Endothelial cell of umbilical vein (primary cell): Measurements from ENCODE around the gene PRKACG. TPM values are rescaled to one million over a fixed set of nuclear protein-coding genes. Genes with fewer than 3 reads are reported as not detected.

Experiments used
- Bru-seq: library from RNA; stranded (reverse); fragments of 400-500 nt; gene quantifications from one replicate; lab custom pipeline; 2021; lab: Mats Ljungman, UMichigan
- BruChase-seq, 2 experiments: library from RNA; stranded (reverse); fragments of 400-500 nt; gene quantifications; one replicate each; lab custom pipeline; 2021; lab: Mats Ljungman, UMichigan
- BruUV-seq: library from RNA; stranded (reverse); fragments of 400-500 nt; replicated peaks from 2 replicates; lab custom pipeline; 2021; lab: Mats Ljungman, UMichigan
- CTCF ChIA-PET: fragments of 300-600, 350-600 bp; sonication (Branson Sonifier 250); formaldehyde crosslinking; loops from one replicate; lab custom pipeline; 2021; ENCODE audit warnings: antibody characterized with exemption, inconsistent platforms; lab: Charles Lee
- POLR2A ChIA-PET: fragments of 300-600, 350-600 bp; sonication (Branson Sonifier 250); formaldehyde crosslinking; loops from one replicate; lab custom pipeline; 2021; ENCODE audit warnings: antibody characterized with exemption, inconsistent platforms; lab: Charles Lee
- DNase-seq: peaks from one replicate; pipeline ENCODE4 v3.0.0-alpha.2; 2011; ENCODE audit warnings: low read depth, low spot score
- FAIRE-seq: peaks from 2 replicates; lab custom pipeline; 2011; peaks lifted over from hg19 to GRCh38; lab: Jason Lieb, UNC
- H2AFZ ChIP-seq: 2 replicates; pipeline ENCODE4 v1.6.0; 2012; ENCODE audit warnings: low read depth, low read length, control low read depth, inconsistent platforms
- H3K27ac ChIP-seq: 2 replicates; pipeline ENCODE4 v1.5.1; 2011; ENCODE audit warnings: low read depth, mild to moderate bottlenecking, control low read depth, low read length, moderate library complexity; ENCODE audit not compliant: insufficient read depth
- H3K27me3 ChIP-seq, 2 experiments: 2 replicates each; pipeline versions ENCODE4 v1.6.0 to v1.6.1; 2011; ENCODE audit warnings: low read length in 2 of 2, mixed read lengths in 1 of 2; ENCODE audit not compliant: control insufficient read depth in 2 of 2, insufficient read depth in 2 of 2
- H3K36me3 ChIP-seq, 2 experiments: 2 replicates in 1 of 2; 3 replicates in 1 of 2; pipeline ENCODE4 v1.5.1; 2011; ENCODE audit warnings: low read length in 2 of 2, mild to moderate bottlenecking in 1 of 2, moderate library complexity in 1 of 2; ENCODE audit not compliant: control insufficient read depth in 2 of 2, insufficient read depth in 2 of 2; ENCODE audit errors: extremely low read depth in 1 of 2
- H3K4me1 ChIP-seq: 3 replicates; pipeline ENCODE4 v1.5.1; 2011; ENCODE audit warnings: mild to moderate bottlenecking, low read length; ENCODE audit not compliant: control insufficient read depth, insufficient read depth; ENCODE audit errors: extremely low read depth
- H3K4me2 ChIP-seq: 2 replicates; pipeline ENCODE4 v1.6.1; 2011; ENCODE audit warnings: low read length, control low read depth, mixed read lengths; ENCODE audit not compliant: insufficient read depth
- H3K4me3 ChIP-seq, 3 experiments: fragments of 200-600 bp in 1 of 3; sonication (generic), shearing (Covaris generic) in 1 of 3; replicated peaks in 1 of 3; 2 replicates each; pipeline ENCODE4 v1.5.1; 2011 to 2016; ENCODE audit warnings: control low read depth in 3 of 3, low read length in 3 of 3, mild to moderate bottlenecking in 2 of 3, inconsistent platforms in 1 of 3, low read depth in 1 of 3, moderate library complexity in 1 of 3; ENCODE audit not compliant: insufficient read depth in 1 of 3
- H3K79me2 ChIP-seq: 2 replicates; pipeline ENCODE4 v1.6.0; 2012; ENCODE audit warnings: low read length, inconsistent platforms; ENCODE audit not compliant: control insufficient read depth, insufficient read depth
- H3K9ac ChIP-seq: replicated peaks from 2 replicates; pipeline ENCODE3; 2011; ENCODE audit warnings: low read length, control low read depth; ENCODE audit not compliant: insufficient read depth; ENCODE audit errors: extremely low read depth
- H3K9me1 ChIP-seq: replicated peaks from 3 replicates; pipeline ENCODE4 v1.6.0; 2011; ENCODE audit warnings: mild to moderate bottlenecking, low read length; ENCODE audit not compliant: control insufficient read depth, insufficient read depth; ENCODE audit errors: extremely low read depth
- H3K9me3 ChIP-seq: replicated peaks from 2 replicates; pipeline ENCODE4 v1.5.1; 2012; ENCODE audit warnings: low read length, inconsistent platforms; ENCODE audit not compliant: control insufficient read depth, insufficient read depth
- H4K20me1 ChIP-seq: replicated peaks from 2 replicates; pipeline ENCODE3; 2011; ENCODE audit warnings: mild to moderate bottlenecking, low read length; ENCODE audit not compliant: control insufficient read depth, insufficient read depth; ENCODE audit errors: extremely low read depth
- CTCF ChIP-seq, 2 donors: IDR thresholded peaks; 1 replicate in 1 of 2; 2 replicates in 1 of 2; pipeline ENCODE4 v1.5.1; 2011; ENCODE audit warnings: low read length in 2 of 2, mild to moderate bottlenecking in 2 of 2, moderate library complexity in 2 of 2, control low read depth in 1 of 2, inconsistent platforms in 1 of 2, low read depth in 1 of 2; ENCODE audit not compliant: insufficient read depth in 1 of 2; ENCODE audit errors: extremely low read depth in 1 of 2
- EZH2 ChIP-seq: IDR thresholded peaks from 2 replicates; pipeline ENCODE4 v1.6.1; 2012; ENCODE audit warnings: borderline replicate concordance, low read depth, mild to moderate bottlenecking, moderate library complexity, low read length, inconsistent platforms; ENCODE audit not compliant: severe bottlenecking
- FOS ChIP-seq: IDR thresholded peaks from 2 replicates; pipeline ENCODE4 v1.6.1; 2011; ENCODE audit warnings: mild to moderate bottlenecking, low read length, moderate library complexity, borderline replicate concordance; ENCODE audit not compliant: insufficient read depth
- GATA2 ChIP-seq: IDR thresholded peaks from 2 replicates; pipeline ENCODE4 v1.7.0; 2011; ENCODE audit warnings: low read depth, mild to moderate bottlenecking, moderate library complexity, mixed read lengths, low read length; ENCODE audit not compliant: insufficient read length, insufficient read depth
- JUN ChIP-seq: IDR thresholded peaks from 2 replicates; pipeline ENCODE4 v1.6.1; 2011; ENCODE audit warnings: borderline replicate concordance, low read depth; ENCODE audit not compliant: insufficient read length, insufficient read depth
- MAX ChIP-seq: IDR thresholded peaks from 2 replicates; pipeline ENCODE4 v1.6.1; 2011; ENCODE audit not compliant: insufficient read depth, insufficient read length
- MYC ChIP-seq: IDR thresholded peaks from one replicate; pipeline ENCODE4 v1.6.1; 2011; ENCODE audit warnings: mild to moderate bottlenecking, low read depth, low read length
- POLR2A ChIP-seq: IDR thresholded peaks from 2 replicates; pipeline ENCODE4 v1.6.1; 2012; ENCODE audit warnings: low read depth, mild to moderate bottlenecking, control low read depth, low read length
- POLR2AphosphoS5 ChIP-seq: IDR thresholded peaks from 2 replicates; pipeline ENCODE4 v1.6.1; 2012; ENCODE audit warnings: low read depth, mild to moderate bottlenecking, control low read depth, low read length, moderate library complexity; ENCODE audit not compliant: insufficient read depth
- dilution Hi-C: fragments of 300-500 bp; cut with MboI; formaldehyde crosslinking; loops from one replicate; pipeline ENCODE4 v1.15.0; 2019; ENCODE audit warnings: low sequenced_read_pairs; ENCODE audit not compliant: extremely low pct_ligation_motif_present
- intact Hi-C: fragments of 100-400 bp; cut with micrococcal nuclease; formaldehyde crosslinking; loops from one replicate; pipeline ENCODE4 v1.10.0; 2022
- long read RNA-seq: library from polyadenylated mRNA; stranded (forward); transcript quantifications from one replicate; pipeline ENCODE4 v2.0.0, GENCODE V29; 2021
- polyA minus RNA-seq, 3 experiments: library from RNA; depleted of rRNA, polyadenylated mRNA; stranded (reverse); fragments of >200 nt; gene quantifications; 1 replicate in 1 of 3; 2 replicates in 2 of 3; pipeline ENCODE4 v1.2.3, GENCODE V29; 2011
- polyA plus RNA-seq, 4 experiments: library from polyadenylated mRNA; depleted of rRNA in 3 of 4; stranded (reverse) in 3 of 4; unstranded in 1 of 4; fragments of >200 nt; gene quantifications; 2 replicates each; pipeline versions ENCODE4 v1.2.1 to v1.2.3, GENCODE V29; 2011 to 2012; ENCODE audit warnings: missing spikeins in 1 of 4
- total RNA-seq: library from RNA; stranded (reverse); gene quantifications from 2 replicates; pipeline ENCODE4 v1.2.3, GENCODE V29; 2021

The PRKACG gene
- total RNA-seq (not detected in 2 replicates), polyA plus RNA-seq (not detected in 2 replicates), polyA minus RNA-seq (not detected in 2 replicates), Bru-seq, nascent RNA (not detected), BruChase-seq, experiment 1, labeled RNA remaining after a 6-hour chase (not detected), BruChase-seq, experiment 2, labeled RNA remaining after a 2-hour chase (not detected)
- not detected in 2 replicates for polyA plus RNA-seq (2011; cell fraction: cytosol; rRNA removed)
- not detected in 2 replicates for polyA plus RNA-seq (2011; cell fraction: nucleus; rRNA removed)
- polyA plus RNA-seq (2012), result not detected in 2 replicates
- not detected for polyA minus RNA-seq (2011; cell fraction: cytosol; rRNA and poly(A)+ RNA removed)
- not detected in 2 replicates for polyA minus RNA-seq (2011; cell fraction: nucleus; rRNA and poly(A)+ RNA removed)
- long read RNA-seq, result 0 reads

- intact Hi-C loops, result no loop called here
- H3K36me3 ChIP-seq, result no peaks in the 10 kb centered on the region
- H2AFZ ChIP-seq, result no peak within 1 kb of the TSS
- H3K9me1 ChIP-seq, result no peaks in the 10 kb centered on the region
- H4K20me1 ChIP-seq, result no peaks in the 10 kb centered on the region
- ChIA-PET POLR2A (no interaction called here), CTCF (no interaction called here)
- TF ChIP-seq POLR2A (no peak), CTCF (IDR thresholded peaks at IDR 0.05; ENCODE audit: extremely low read depth in 1 of 2, insufficient read depth in 1 of 2, low read depth in 1 of 2, low read length in 2 of 2) (no peak), EZH2 (no peak), POLR2AphosphoS5 (no peak), MYC (no peak), GATA2 (no peak), JUN (no peak), MAX (no peak), FOS (no peak)
- dilution Hi-C loops, result no loop called here
- no peak within 1 kb of the TSS for H3K27ac ChIP-seq
- no peaks in the 10 kb centered on the region for H3K4me1 ChIP-seq
- H3K27me3 ChIP-seq, result peaks cover 2 to 12% of the 10 kb centered on the region in 2 experiments
- H3K9ac ChIP-seq, result no peak within 1 kb of the TSS
- H3K79me2 ChIP-seq, result no peaks in the 10 kb centered on the region
- no peak for FAIRE-seq
- no peak within 1 kb of the TSS for H3K4me2 ChIP-seq
- DNase-seq, result no peak
- no TSS peak for BruUV-seq
- H3K9me3 ChIP-seq, result no peaks in the 10 kb centered on the region
- H3K4me3 ChIP-seq, result no peak within 1 kb of the TSS
These were observed at the start of gene PRKACG for GRCh38 chr9:69014013-69014412. TSS of gene PRKACG (minus strand) at chr9:69014113. CDS start at chr9:69014092, 21 bp downstream.
